H1 (cell line): ENCODE measurements around the gene ARHGEF19. TPM values are rescaled to one million over a fixed set of nuclear protein-coding genes. Genes with fewer than 3 reads are reported as not detected.

Experiments used
- CTCF ChIA-PET: fragments of 300-600 bp; sonication (Branson Sonifier 250); formaldehyde crosslinking; loops from one replicate; lab custom pipeline; 2021; ENCODE audit not compliant: partially characterized antibody; lab: Charles Lee
- POLR2A ChIA-PET: fragments of 300-600 bp; sonication (Branson Sonifier 250); formaldehyde crosslinking; loops from one replicate; lab custom pipeline; 2021; ENCODE audit warnings: inconsistent platforms; ENCODE audit not compliant: partially characterized antibody; lab: Charles Lee
- DNase-seq, 2 experiments: peaks; one replicate each; pipeline versions ENCODE4 v3.0.0 to v3.0.0-alpha.2; 2010 to 2022; ENCODE audit warnings: low spot score in 2 of 2, low read depth in 1 of 2, mixed read lengths in 1 of 2
- FAIRE-seq: peaks from 2 replicates; lab custom pipeline; 2011; peaks lifted over from hg19 to GRCh38; lab: Jason Lieb, UNC
- H2AFZ ChIP-seq: 2 replicates; pipeline ENCODE4 v1.8.1; 2012; ENCODE audit warnings: low read length, inconsistent platforms
- H2AK5ac ChIP-seq: 2 replicates; pipeline ENCODE4 v1.6.1; 2013; ENCODE audit warnings: low read depth, low read length
- H2BK120ac ChIP-seq: replicated peaks from 2 replicates; pipeline ENCODE3; 2013; ENCODE audit warnings: low read depth, low read length, inconsistent platforms
- H2BK12ac ChIP-seq: 2 replicates; pipeline ENCODE4 v1.6.1; 2013; ENCODE audit warnings: low read depth, low read length
- H2BK15ac ChIP-seq: 2 replicates; pipeline ENCODE4 v1.6.1; 2013; ENCODE audit warnings: low read length
- H2BK20ac ChIP-seq: 2 replicates; pipeline ENCODE4 v1.6.1; 2013; ENCODE audit warnings: low read length
- H2BK5ac ChIP-seq: 2 replicates; pipeline ENCODE4 v1.6.1; 2013; ENCODE audit warnings: low read depth, low read length
- H3K14ac ChIP-seq: 2 replicates; pipeline ENCODE4 v1.6.1; 2013; ENCODE audit warnings: inconsistent platforms; ENCODE audit not compliant: insufficient read length
- H3K18ac ChIP-seq: 2 replicates; pipeline ENCODE4 v1.6.1; 2013; ENCODE audit warnings: low read length; ENCODE audit errors: extremely low read depth
- H3K23ac ChIP-seq: 2 replicates; pipeline ENCODE4 v1.6.1; 2013; ENCODE audit warnings: inconsistent platforms; ENCODE audit not compliant: insufficient read length
- H3K23me2 ChIP-seq: 2 replicates; pipeline ENCODE4 v1.6.1; 2013; ENCODE audit warnings: low read depth, low read length
- H3K27ac ChIP-seq: 2 replicates; pipeline ENCODE4 v1.6.1; 2011; ENCODE audit warnings: low read depth, low read length, inconsistent platforms
- H3K27me3 ChIP-seq, 4 experiments: replicated peaks in 1 of 4; 1 replicate in 1 of 4; 2 replicates in 3 of 4; pipeline versions ENCODE4 v1.6.1 to v1.8.1; 2011 to 2013; ENCODE audit warnings: low read length in 3 of 4, mild to moderate bottlenecking in 3 of 4, inconsistent platforms in 2 of 4, mixed read lengths in 2 of 4, moderate library complexity in 1 of 4; ENCODE audit not compliant: control insufficient read depth in 3 of 4, insufficient read depth in 3 of 4; ENCODE audit errors: extremely low read depth in 1 of 4
- H3K36me3 ChIP-seq, 4 experiments: 2 replicates each; pipeline versions ENCODE4 v1.6.1 to v1.8.1; 2011 to 2013; ENCODE audit warnings: mild to moderate bottlenecking in 4 of 4, low read length in 3 of 4, moderate library complexity in 2 of 4, control low read depth in 1 of 4, inconsistent platforms in 1 of 4; ENCODE audit not compliant: insufficient read depth in 4 of 4, control insufficient read depth in 2 of 4
- H3K4ac ChIP-seq: replicated peaks from 2 replicates; pipeline ENCODE3; 2013; ENCODE audit warnings: low read length, low read depth, mixed read lengths, inconsistent platforms; ENCODE audit not compliant: insufficient read length
- H3K4me1 ChIP-seq, 4 experiments: replicated peaks in 1 of 4; 1 replicate in 1 of 4; 2 replicates in 3 of 4; pipeline versions ENCODE4 v1.6.1 to v1.8.1; 2011 to 2013; ENCODE audit warnings: low read length in 3 of 4, inconsistent platforms in 2 of 4, mixed read lengths in 1 of 4; ENCODE audit not compliant: insufficient read depth in 4 of 4, control insufficient read depth in 3 of 4
- H3K4me2 ChIP-seq, 2 experiments: 2 replicates each; pipeline versions ENCODE4 v1.6.1 to v1.8.1; 2011 to 2013; ENCODE audit warnings: low read depth in 2 of 2, low read length in 2 of 2, control low read depth in 1 of 2, inconsistent platforms in 1 of 2, mild to moderate bottlenecking in 1 of 2; ENCODE audit not compliant: insufficient read depth in 1 of 2
- H3K4me3 ChIP-seq, 4 experiments: fragments of 200-600, 300-600 bp in 1 of 4; sonication (generic), shearing (Covaris generic), sonication (Bioruptor Twin) in 1 of 4; 2 replicates each; pipeline versions ENCODE4 v1.5.1 to v1.8.1; 2011 to 2016; ENCODE audit warnings: low read length in 4 of 4, low read depth in 3 of 4, control low read depth in 2 of 4, inconsistent platforms in 2 of 4, mild to moderate bottlenecking in 2 of 4, mixed read lengths in 1 of 4, moderate library complexity in 1 of 4; ENCODE audit not compliant: insufficient read depth in 2 of 4; ENCODE audit errors: extremely low read depth in 1 of 4
- H3K56ac ChIP-seq: replicated peaks from 2 replicates; pipeline ENCODE3; 2013; ENCODE audit warnings: low read depth, mild to moderate bottlenecking, mixed read lengths, low read length, inconsistent platforms; ENCODE audit not compliant: insufficient read length
- H3K79me1 ChIP-seq: 2 replicates; pipeline ENCODE4 v1.6.1; 2013; ENCODE audit warnings: low read depth, low read length, control low read depth
- H3K79me2 ChIP-seq, 2 experiments: 2 replicates each; pipeline versions ENCODE4 v1.6.1 to v1.8.1; 2012 to 2013; ENCODE audit warnings: low read length in 2 of 2, mild to moderate bottlenecking in 2 of 2, inconsistent platforms in 1 of 2; ENCODE audit not compliant: insufficient read depth in 2 of 2, control insufficient read depth in 1 of 2
- H3K9ac ChIP-seq, 4 experiments: replicated peaks in 1 of 4; 1 replicate in 1 of 4; 2 replicates in 3 of 4; pipeline versions ENCODE4 v1.6.1 to v1.8.1; 2011 to 2013; ENCODE audit warnings: low read depth in 3 of 4, low read length in 3 of 4, control low read depth in 2 of 4, mild to moderate bottlenecking in 2 of 4, moderate library complexity in 2 of 4, inconsistent platforms in 1 of 4; ENCODE audit errors: extremely low read depth in 1 of 4
- H3K9me3 ChIP-seq, 2 experiments: 2 replicates each; pipeline versions ENCODE4 v1.6.1 to v1.8.1; 2012 to 2013; ENCODE audit warnings: mild to moderate bottlenecking in 2 of 2, moderate library complexity in 2 of 2, control low read depth in 1 of 2, inconsistent platforms in 1 of 2, low read depth in 1 of 2, low read length in 1 of 2, mixed read lengths in 1 of 2; ENCODE audit not compliant: insufficient read depth in 2 of 2
- H4K20me1 ChIP-seq, 2 experiments: replicated peaks in 1 of 2; 2 replicates each; pipeline versions ENCODE3 to v1.8.1; 2011 to 2013; ENCODE audit warnings: inconsistent platforms in 2 of 2, low read length in 2 of 2, mild to moderate bottlenecking in 1 of 2; ENCODE audit not compliant: insufficient read depth in 2 of 2, control insufficient read depth in 1 of 2
- H4K5ac ChIP-seq: 2 replicates; pipeline ENCODE4 v1.6.1; 2013; ENCODE audit warnings: low read length, low read depth, mixed read lengths, inconsistent platforms; ENCODE audit not compliant: insufficient read length
- H4K8ac ChIP-seq: 2 replicates; pipeline ENCODE4 v1.8.0; 2013; ENCODE audit warnings: mild to moderate bottlenecking, moderate library complexity, low read length, inconsistent platforms; ENCODE audit not compliant: insufficient read depth; ENCODE audit errors: extremely low read depth
- H4K91ac ChIP-seq: replicated peaks from 2 replicates; pipeline ENCODE3; 2013; ENCODE audit warnings: low read length, mixed read lengths, inconsistent platforms; ENCODE audit not compliant: insufficient read length
- BRCA1 ChIP-seq: IDR thresholded peaks from 2 replicates; pipeline ENCODE4 v1.6.1; 2012; ENCODE audit warnings: low read depth, low read length, improper control_type of control experiment
- CHD2 ChIP-seq: IDR thresholded peaks from 2 replicates; pipeline ENCODE4 v1.6.1; 2012; ENCODE audit warnings: low read length, improper control_type of control experiment
- GABPA ChIP-seq: IDR thresholded peaks from 2 replicates; pipeline ENCODE4 v1.6.1; 2011; ENCODE audit warnings: mild to moderate bottlenecking, low read length, moderate library complexity, borderline replicate concordance; ENCODE audit not compliant: insufficient read depth
- MAFK ChIP-seq: IDR thresholded peaks from 2 replicates; pipeline ENCODE4 v1.6.1; 2012; ENCODE audit warnings: low read depth, mild to moderate bottlenecking, improper control_type of control experiment, low read length
- PHF8 ChIP-seq: fragments of 200-600 bp; sonication (generic); conservative IDR thresholded peaks from 2 replicates; pipeline ENCODE4 v1.7.1; 2012; ENCODE audit warnings: low read depth, mild to moderate bottlenecking, inconsistent platforms, low read length, moderate library complexity
- RBBP5 ChIP-seq: IDR thresholded peaks from 2 replicates; pipeline ENCODE4 v1.7.1; 2012; ENCODE audit warnings: low read depth, mild to moderate bottlenecking, inconsistent platforms, low read length, moderate library complexity, borderline replicate concordance
- RFX5 ChIP-seq: IDR thresholded peaks from 2 replicates; pipeline ENCODE4 v1.6.1; 2011; ENCODE audit warnings: low read depth, low read length, improper control_type of control experiment, borderline replicate concordance
- YY1 ChIP-seq: IDR thresholded peaks from 2 replicates; pipeline ENCODE4 v1.6.1; 2011; ENCODE audit warnings: low read depth, mild to moderate bottlenecking, low read length
- WGBS, 2 experiments: shearing (Covaris generic) in 1 of 2; methylation state at CpG; one replicate each; pipeline versions ENCODE4 v1.1.6 to v1.1.7; 2013 to 2015; ENCODE audit warnings: low lambda C conversion rate in 2 of 2, mixed read lengths in 2 of 2, inconsistent platforms in 1 of 2, low coverage in 1 of 2, missing lambda C conversion rate in 1 of 2; ENCODE audit not compliant: insufficient replicate concordance in 2 of 2, insufficient coverage in 1 of 2, insufficient read length in 1 of 2; ENCODE audit errors: extremely low coverage in 1 of 2, missing lambda C conversion rate in 1 of 2; 5-methylcytosine and 5-hydroxymethylcytosine counted together
- polyA plus RNA-seq, 7 experiments: library from polyadenylated mRNA; depleted of rRNA in 3 of 7; stranded (reverse) in 5 of 7; unstranded in 2 of 7; fragments of >200 nt in 5 of 7; fragments of 200-250 nt in 2 of 7; gene quantifications; 1 replicate in 5 of 7; 2 replicates in 1 of 7; 4 replicates in 1 of 7; pipeline versions ENCODE4 v1.2.1 to v1.2.3, GENCODE V29; 2011 to 2013; ENCODE audit warnings: missing spikeins in 2 of 7, mixed read lengths in 2 of 7
- total RNA-seq: library from RNA; stranded (reverse); fragmentation: NEBNext Ultra II Directional; extraction: Animal tissue kit (Norgen Biotek cat#: 25700); gene quantifications from 2 replicates; pipeline ENCODE4 v1.2.1, GENCODE V29; 2021

ARHGEF19 gene
- total and polyA plus RNA-seq, 2 of the 8 experiments (the other 6 are each of a cell fraction or from before 2014, with no cell fraction given): 47.5 to 56.4 TPM

GRCh38 chr1:16247441-16247840, 35.0 kb upstream of the ARHGEF19 start:
- H3K14ac ChIP-seq: no peak overlapping the region
- no peak overlapping the region for H2BK12ac ChIP-seq
- H2BK5ac ChIP-seq: no peak overlapping the region
- no peak overlapping the region for H3K9ac ChIP-seq
- H3K79me2 ChIP-seq: no peaks in the 10 kb centered on the region
- no peaks in the 10 kb centered on the region for H3K79me1 ChIP-seq
- H3K23ac ChIP-seq: no peak overlapping the region
- no peak overlapping the region for H3K4me2 ChIP-seq
- no peak overlapping the region for H4K8ac ChIP-seq
- H3K4me3 ChIP-seq: no peak overlapping the region
- H3K9me3 ChIP-seq: no peaks in the 10 kb centered on the region
- DNase-seq (no peak), FAIRE-seq (no peak)
- H3K27me3 ChIP-seq: no peaks in the 10 kb centered on the region
- peaks cover 2 to 18% (median 14%) of the 10 kb centered on the region in 4 experiments; a peak in 6 of 8 replicates for H3K36me3 ChIP-seq
- no peak overlapping the region for H2AFZ ChIP-seq
- no peak overlapping the region for H2BK120ac ChIP-seq
- peaks cover 3 to 5% of the 10 kb centered on the region in 2 experiments for H4K20me1 ChIP-seq
- ChIA-PET POLR2A (interaction anchor here (0.9 to 1.3 kb wide), 2 partner anchors 21 to 35 kb away, joined by 3 to 5 read pairs; partner anchors contain the start of gene ARHGEF19), CTCF (interaction anchor here (0.7 to 9.0 kb wide), 7 partner anchors 9 to 169 kb away, joined by 3 to 106 read pairs (median 7); partner anchors contain the start of gene CPLANE2)
- no peak overlapping the region for H2AK5ac ChIP-seq
- H3K23me2 ChIP-seq: no peaks in the 10 kb centered on the region
- WGBS, 2 experiments: 88% methylated on average over 2 of the region's 2 CpGs; no CpG with 5 or more reads in 1 of the 2 experiments
- H4K5ac ChIP-seq: no peak overlapping the region
- no peak overlapping the region for H3K4ac ChIP-seq
- no peak overlapping the region for H4K91ac ChIP-seq
- H3K27ac ChIP-seq: no peak overlapping the region
- no peak overlapping the region for H2BK20ac ChIP-seq
- no peak overlapping the region for H3K56ac ChIP-seq
- no peak for TF ChIP-seq CHD2
- no peak for TF ChIP-seq MAFK
- TF ChIP-seq RFX5: no peak
- TF ChIP-seq BRCA1: no peak
- no peak for TF ChIP-seq RBBP5
- no peak for TF ChIP-seq PHF8
- no peak for TF ChIP-seq YY1
- no peak for TF ChIP-seq GABPA
- H3K18ac ChIP-seq: no peak overlapping the region
- H3K4me1 ChIP-seq: 0 out of 7 replicates have a peak, but pooled peaks cover 0 to 3% (median 0%) of the 10 kb centered on the region in 4 experiments
- H2BK15ac ChIP-seq: no peak overlapping the region
